D721Med (cell line): ENCODE measurements around the gene ANKRD61.

Experiments used
- DNase-seq: peaks from one replicate; pipeline ENCODE4 v3.0.0; 2011; ENCODE audit warnings: low spot score; ENCODE audit not compliant: insufficient read length
- FAIRE-seq: peaks from 2 replicates; lab custom pipeline; 2011; peaks lifted over from hg19 to GRCh38; lab: Jason Lieb, UNC
- CTCF ChIP-seq: IDR thresholded peaks from 2 replicates; pipeline ENCODE4 v1.5.1; 2012; ENCODE audit warnings: mild to moderate bottlenecking, control low read depth; ENCODE audit not compliant: insufficient read depth; ENCODE audit errors: missing control alignments

The ANKRD61 gene

DNA sequence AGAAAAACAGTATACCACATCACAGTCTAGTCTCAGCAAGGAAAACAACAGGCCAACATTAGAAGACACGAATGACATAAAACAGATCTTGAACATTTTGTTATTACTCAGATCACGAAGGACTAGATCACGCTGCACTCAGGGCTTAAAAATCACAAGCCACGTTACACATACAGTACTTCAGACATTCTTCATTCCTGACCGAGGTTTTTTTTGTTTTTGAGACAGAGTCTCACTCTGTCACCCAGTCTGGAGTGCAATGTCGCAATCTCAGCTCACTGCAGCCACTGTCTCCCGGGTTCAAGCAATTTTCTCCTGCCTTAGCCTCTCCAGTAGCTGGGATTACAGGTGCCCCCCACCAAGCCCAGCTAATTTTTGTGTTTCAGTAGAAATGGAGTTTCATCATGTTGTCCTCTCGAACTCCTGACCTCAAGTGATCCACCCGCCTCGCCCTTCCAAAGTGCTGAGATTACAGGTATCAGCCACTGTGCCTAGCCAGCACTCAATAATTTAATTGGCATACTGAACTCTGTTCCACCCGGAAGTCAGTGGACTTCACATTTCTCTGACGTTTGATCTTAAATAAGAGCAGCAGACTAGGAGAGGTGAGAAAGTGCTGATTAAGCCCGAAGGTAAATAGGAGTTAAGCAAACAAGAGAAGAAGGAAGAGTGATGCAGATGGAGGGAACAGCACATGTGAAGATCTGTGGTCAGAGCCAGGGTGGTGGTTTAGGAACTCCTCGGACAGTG lies 18.6 kb upstream of the ANKRD61 start:
- no peak for TF ChIP-seq CTCF
- no peak for DNase-seq
- no peak for FAIRE-seq

DNA sequence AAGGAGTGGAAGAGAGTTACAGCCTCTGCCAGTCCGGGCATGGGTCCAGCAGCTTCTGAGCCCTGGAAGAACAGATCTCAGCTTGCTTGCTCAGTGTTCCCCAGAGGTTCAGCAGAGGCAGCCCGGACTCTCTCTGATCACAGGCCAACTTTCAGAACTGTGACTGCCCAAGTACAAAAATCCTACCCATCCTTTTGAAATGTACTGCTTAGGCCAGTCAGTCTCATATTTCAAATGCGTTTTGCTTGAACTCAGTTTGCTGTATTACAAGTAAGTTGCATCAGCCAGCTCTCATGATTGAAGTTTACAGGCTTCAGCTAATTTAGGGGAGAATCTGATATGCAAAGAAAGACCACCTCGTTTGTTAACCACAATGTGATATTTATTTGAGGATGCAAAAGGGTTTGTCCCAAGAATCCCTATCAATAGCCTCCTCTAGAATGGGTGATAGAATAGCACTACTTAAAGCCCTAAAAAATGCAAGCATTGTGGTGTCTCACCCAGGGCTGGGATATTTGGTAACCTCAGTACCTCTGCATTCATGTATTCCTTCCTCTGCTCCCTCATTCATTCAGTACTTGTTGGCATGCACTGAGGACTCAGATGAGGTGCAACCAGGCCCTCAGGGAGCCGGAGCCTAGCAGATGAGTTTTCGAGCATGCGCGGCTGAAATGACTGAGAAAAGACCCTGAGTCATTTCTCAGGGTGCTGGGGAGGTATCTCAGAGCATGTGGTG lies 15.1 kb upstream of the ANKRD61 start:
- TF ChIP-seq CTCF, result no peak
- no peak for DNase-seq
- no peak for FAIRE-seq

GRCh38 chr7:6016653-6016966 lies 14.6 kb upstream of the ANKRD61 start:
- no peak for TF ChIP-seq CTCF
- FAIRE-seq (no peak), DNase-seq (no peak)

- no peak for FAIRE-seq
- TF ChIP-seq CTCF, result no peak
- no peak for DNase-seq
These were observed 10.5 kb upstream of the ANKRD61 start for GRCh38 chr7:6020371-6021286.

DNA sequence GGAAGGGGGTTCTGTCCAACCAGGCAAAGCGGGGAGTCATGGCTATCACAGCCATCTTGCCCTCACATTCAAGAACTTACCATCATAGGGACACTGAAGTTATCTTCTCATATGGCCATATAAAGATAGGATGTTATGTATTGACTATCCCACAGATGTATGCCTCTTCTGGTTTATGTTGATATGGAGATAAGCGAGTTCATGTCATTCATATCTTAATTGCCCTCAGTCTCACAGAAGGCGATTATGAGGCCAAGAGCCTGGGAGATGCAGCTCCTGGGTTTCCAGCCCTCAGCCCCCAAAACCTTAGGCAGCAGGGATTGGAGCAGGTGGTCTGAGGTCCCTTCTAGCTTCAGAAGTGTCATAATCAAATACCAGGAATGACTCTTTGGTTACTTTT lies 8.5 kb upstream of the ANKRD61 start:
- DNase-seq (no peak), FAIRE-seq (no peak)
- TF ChIP-seq CTCF, result no peak

DNA sequence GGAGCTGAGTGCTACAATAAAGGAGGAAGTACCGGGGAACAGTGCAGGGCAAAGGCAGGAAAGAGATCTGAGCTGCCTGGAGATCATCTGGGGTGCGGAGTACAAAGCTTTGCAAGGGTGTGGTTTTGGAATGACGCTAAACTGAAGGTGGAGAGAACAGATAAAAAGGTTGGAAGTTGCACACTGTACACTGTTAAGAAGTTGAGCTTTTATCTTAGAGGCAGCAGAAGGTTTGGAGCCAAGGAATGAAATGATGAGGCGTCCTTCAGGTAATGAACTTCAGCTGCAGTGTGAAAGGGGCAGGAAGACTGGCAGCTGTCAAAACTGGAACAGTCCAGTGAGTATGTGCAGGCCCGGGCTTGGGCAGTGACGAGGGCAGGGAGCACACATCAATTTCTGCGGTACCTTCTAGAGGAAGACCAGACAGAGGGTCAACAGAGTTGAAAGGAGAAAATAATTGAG lies 7.2 kb upstream of the ANKRD61 start:
- FAIRE-seq, result no peak
- no peak for TF ChIP-seq CTCF
- no peak for DNase-seq
